Small intestine (tissue), 7 donors: Measurements from ENCODE around the gene KCNJ10. TPM values are rescaled to one million over a fixed set of nuclear protein-coding genes. Genes with fewer than 3 reads are reported as not detected.

Experiments used
- DNase-seq, 2 donors: peaks; one replicate each; pipeline versions ENCODE4 v3.0.0 to v3.0.0-alpha.2; 2013
- FAIRE-seq: peaks from 2 replicates; lab custom pipeline; 2012; peaks lifted over from hg19 to GRCh38; lab: Jason Lieb, UNC
- H3K27ac ChIP-seq, 3 donors: one replicate each; pipeline ENCODE4 v1.5.1; 2013; ENCODE audit warnings: low read length in 2 of 3, mild to moderate bottlenecking in 2 of 3, control low read depth in 1 of 3, inconsistent platforms in 1 of 3, low read depth in 1 of 3, moderate library complexity in 1 of 3
- H3K27me3 ChIP-seq, 3 donors: one replicate each; pipeline ENCODE4 v1.6.1; 2013; ENCODE audit warnings: low read length in 3 of 3, inconsistent platforms in 1 of 3; ENCODE audit not compliant: control insufficient read depth in 3 of 3, insufficient read depth in 3 of 3
- H3K36me3 ChIP-seq, 3 donors: one replicate each; pipeline ENCODE4 v1.6.1; 2013; ENCODE audit warnings: low read length in 3 of 3, inconsistent platforms in 1 of 3, low read depth in 1 of 3, mild to moderate bottlenecking in 1 of 3, moderate library complexity in 1 of 3; ENCODE audit not compliant: control insufficient read depth in 3 of 3, insufficient read depth in 2 of 3
- H3K4me1 ChIP-seq, 3 donors: one replicate each; pipeline ENCODE4 v1.6.1; 2013; ENCODE audit warnings: low read length in 2 of 3, inconsistent platforms in 1 of 3, low read depth in 1 of 3, mild to moderate bottlenecking in 1 of 3, moderate library complexity in 1 of 3; ENCODE audit not compliant: control insufficient read depth in 3 of 3, insufficient read depth in 2 of 3
- H3K4me3 ChIP-seq, 3 donors: one replicate each; pipeline ENCODE4 v1.5.1; 2013; ENCODE audit warnings: low read length in 3 of 3, control low read depth in 1 of 3, inconsistent platforms in 1 of 3, low read depth in 1 of 3, mild to moderate bottlenecking in 1 of 3, moderate library complexity in 1 of 3
- H3K9me3 ChIP-seq, 2 donors: one replicate each; pipeline ENCODE4 v1.6.1; 2013; ENCODE audit warnings: low read depth in 1 of 2, low read length in 1 of 2; ENCODE audit not compliant: control insufficient read depth in 2 of 2, insufficient read depth in 1 of 2
- WGBS, 3 donors: extraction: QIAGEN DNeasy Blood & Tissue Kit; methylation state at CpG; one replicate each; pipeline ENCODE4 v1.1.7; 2013; 5-methylcytosine and 5-hydroxymethylcytosine counted together
- polyA plus RNA-seq, 4 donors: library from polyadenylated mRNA; stranded (reverse) in 3 of 4; unstranded in 1 of 4; fragments of 200-250 nt in 3 of 4; fragments of 120-200 nt in 1 of 4; gene quantifications; one replicate each; pipeline versions ENCODE4 v1.2.1 to v1.2.3, GENCODE V29; 2013
- donor health status: healthy with polysubstance abuse.
- donor health status: control.
- donor health status: control.
- donor health status: Bipolar disorder and iron deficiency.
- donor health status: healthy.

KCNJ10 gene
- polyA plus RNA-seq, 4 donors, result 0.25 to 0.47 TPM; not detected in 2

DNA sequence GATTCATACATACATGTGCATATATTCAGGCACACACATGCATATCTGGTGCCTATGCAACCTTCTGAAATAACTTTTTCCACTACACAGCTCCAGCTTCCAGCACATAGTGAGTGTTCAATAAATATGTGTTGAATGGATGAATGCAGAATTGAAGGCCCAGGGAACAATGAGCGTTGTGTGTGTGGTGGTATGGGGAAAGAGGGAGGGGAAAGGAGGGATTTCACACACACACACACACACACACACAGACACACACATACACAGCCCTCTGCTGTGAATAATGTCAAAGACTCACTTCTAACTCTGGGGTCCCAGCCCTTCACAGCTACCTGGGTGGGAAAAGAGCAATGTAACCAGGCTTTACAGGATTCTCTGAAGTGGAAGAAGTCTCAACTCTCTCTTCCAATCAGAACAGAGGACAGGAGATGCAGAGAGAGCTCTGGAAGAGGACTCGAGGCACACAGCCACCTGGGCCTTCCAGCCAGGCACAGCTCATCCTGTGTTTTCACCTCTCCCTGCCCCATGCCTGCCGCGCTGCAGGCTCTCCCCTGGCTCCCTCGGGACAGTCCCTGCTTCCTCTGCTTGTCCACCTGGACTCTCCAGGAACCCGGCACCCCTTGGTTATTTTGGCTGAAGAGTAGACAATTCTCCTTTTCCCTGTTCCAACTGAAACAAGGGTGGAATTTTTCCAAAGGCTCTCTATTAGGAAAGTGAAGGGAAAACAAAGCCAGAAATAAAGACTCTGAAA is 33.9 kb upstream of the KCNJ10 start:
- no peaks in the 10 kb centered on the region for H3K9me3 ChIP-seq
- peaks cover 0 to 28% (median 0%) of the 10 kb centered on the region in 3 donors for H3K4me1 ChIP-seq
- DNase-seq (no peak), FAIRE-seq (no peak)
- WGBS, 3 donors, result 68 to 78% (median 71%) methylated on average over 6 of the region's 6 CpGs
- H3K27me3 ChIP-seq, result peaks cover 0 to 2% (median 0%) of the 10 kb centered on the region in 3 donors
- H3K27ac ChIP-seq, result no peak overlapping the region
- no peaks in the 10 kb centered on the region for H3K36me3 ChIP-seq
- no peak overlapping the region for H3K4me3 ChIP-seq

DNA sequence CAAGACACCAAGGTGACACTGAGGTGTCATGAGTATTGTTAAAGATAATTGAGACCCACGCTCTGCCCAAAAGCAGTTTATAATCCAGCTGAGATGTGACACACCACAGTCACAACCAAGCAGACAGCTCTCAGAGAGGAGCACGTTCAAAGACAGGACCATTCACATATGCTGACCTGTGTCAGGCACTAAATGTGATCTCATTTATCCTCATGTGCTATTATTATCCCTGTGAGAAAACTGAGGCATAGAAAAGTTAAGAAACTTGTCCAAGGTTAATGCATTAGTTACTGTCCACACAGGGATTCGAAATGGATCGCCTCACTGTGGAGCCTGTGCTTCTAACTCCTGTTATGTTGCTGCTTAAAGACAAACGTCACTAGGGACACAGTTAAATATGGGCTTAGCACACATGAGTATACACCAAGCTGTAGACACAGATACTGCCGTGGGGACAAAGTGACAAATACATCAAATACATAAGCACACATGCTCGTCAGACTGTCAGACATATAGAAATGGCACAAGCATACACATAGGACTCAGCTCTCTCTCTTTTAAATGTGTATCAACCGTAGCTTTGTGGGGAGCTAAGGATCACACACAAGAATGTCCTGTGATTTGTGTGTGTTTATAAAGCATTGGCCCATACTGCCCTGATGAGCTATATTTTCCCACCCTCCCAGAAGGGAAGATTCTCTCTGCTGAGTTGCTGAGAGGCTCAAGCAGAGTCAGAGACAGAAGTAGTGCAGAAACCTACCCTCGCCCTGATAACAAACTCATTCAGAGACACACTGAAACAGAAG is 32.0 kb upstream of the KCNJ10 start:
- WGBS, 3 donors, result 72 to 82% (median 82%) methylated on average over 9 of the region's 9 CpGs
- FAIRE-seq, result no peak
- peaks cover 0 to 2% (median 0%) of the 10 kb centered on the region in 3 donors for H3K27me3 ChIP-seq

DNA sequence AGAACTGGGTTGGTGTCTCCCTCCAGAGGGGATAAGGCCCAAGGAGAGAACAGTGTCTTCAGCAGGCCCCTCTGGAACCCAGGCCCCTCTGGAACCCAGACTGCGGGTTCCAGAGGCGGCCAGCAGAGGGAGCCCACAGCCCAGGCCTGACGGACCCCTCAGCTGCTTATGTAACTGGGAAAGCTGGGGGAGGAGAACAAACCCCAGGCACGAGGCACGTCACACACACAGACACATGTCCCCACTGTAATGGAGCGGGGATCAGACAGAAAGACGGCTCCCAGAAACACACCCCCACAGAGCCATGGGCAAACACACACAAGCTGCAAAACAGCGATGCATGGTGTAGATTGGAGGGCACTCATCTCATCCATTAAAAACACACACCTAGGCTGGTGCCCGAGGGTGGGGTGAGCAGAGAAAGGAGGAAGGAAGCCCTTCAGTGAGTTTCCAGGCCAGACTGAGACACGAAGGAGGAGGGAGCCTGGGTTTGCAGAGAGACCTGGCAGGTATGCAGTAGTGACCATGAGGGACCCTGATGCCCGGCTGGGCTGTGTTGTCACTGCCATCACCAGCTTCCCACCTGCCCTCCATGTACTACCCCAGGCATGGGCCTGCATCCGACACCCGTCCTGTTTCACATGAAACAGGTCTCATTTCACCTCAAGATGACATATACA is 31.2 kb upstream of the KCNJ10 start:
- Histone ChIP-seq H3K36me3 (peaks cover 0 to 5% (median 0%) of the 10 kb centered on the region in 3 donors), H3K4me3 (no peak overlapping the region), H3K27ac (peak overlapping the region in 2 of 3 donors; percentile 49 to 53), H3K9me3 (no peaks in the 10 kb centered on the region), H3K4me1 (peaks cover 7 to 44% (median 7%) of the 10 kb centered on the region in 3 donors), H3K27me3 (peaks cover 0 to 2% (median 0%) of the 10 kb centered on the region in 3 donors)
- 22 to 27% (median 24%) methylated on average over 13 of the region's 13 CpGs for WGBS, 3 donors
- DNase-seq (peak; percentile 62 to 84), FAIRE-seq (no peak)

More for the DNA sequence above, 32.0 kb upstream of the KCNJ10 start:
- Histone ChIP-seq H3K4me1 (peaks cover 2 to 37% (median 4%) of the 10 kb centered on the region in 3 donors), H3K9me3 (no peaks in the 10 kb centered on the region), H3K4me3 (no peak overlapping the region), H3K27ac (peak overlapping the region in 2 of 3 donors; percentile 49 to 53), H3K36me3 (no peaks in the 10 kb centered on the region)
- no peak for DNase-seq

DNA sequence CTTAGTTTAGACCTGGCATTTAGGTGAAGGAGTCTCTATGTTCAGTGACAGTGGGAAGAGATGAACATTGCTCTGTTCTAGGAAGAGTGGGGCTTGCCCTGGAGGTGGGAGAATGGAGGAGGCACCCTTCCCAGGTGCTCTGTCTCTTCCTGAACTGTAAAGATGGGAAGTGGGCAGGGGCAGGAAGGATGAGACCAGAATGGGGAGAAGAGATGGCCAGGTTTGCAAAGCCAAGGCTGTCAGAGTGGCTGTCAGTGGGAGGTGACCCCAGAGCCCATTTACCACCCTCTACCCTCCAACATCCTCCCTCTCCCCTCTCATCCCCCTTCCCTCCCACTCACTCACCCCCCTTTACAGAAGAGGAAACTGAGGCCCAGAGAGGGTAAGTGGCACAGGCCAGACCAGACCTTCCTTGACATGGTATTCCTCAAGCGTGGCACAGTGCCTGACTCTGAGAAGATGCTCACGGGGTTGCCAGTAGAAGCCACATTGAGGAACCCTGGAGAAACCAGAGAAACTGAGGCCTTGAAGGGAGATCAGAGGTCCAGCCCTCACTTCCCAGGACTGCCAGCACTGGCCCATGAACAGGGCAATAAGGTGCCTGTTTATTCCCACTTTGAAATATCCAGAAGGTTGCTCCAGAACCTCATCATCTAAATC is 29.9 kb upstream of the KCNJ10 start:
- H3K4me1 ChIP-seq, result peaks cover 7 to 57% (median 14%) of the 10 kb centered on the region in 3 donors
- DNase-seq, result no peak
- WGBS, 3 donors, result 97% methylated on average over 2 of the region's 2 CpGs
- no peaks in the 10 kb centered on the region for H3K9me3 ChIP-seq
- H3K27me3 ChIP-seq, result peaks cover 0 to 2% (median 0%) of the 10 kb centered on the region in 3 donors
- H3K4me3 ChIP-seq, result no peak overlapping the region
- FAIRE-seq, result no peak
- H3K27ac ChIP-seq, result peak overlapping the region in 2 of 3 donors; percentile 71 to 87
- peaks cover 0 to 11% (median 0%) of the 10 kb centered on the region in 3 donors for H3K36me3 ChIP-seq

DNA sequence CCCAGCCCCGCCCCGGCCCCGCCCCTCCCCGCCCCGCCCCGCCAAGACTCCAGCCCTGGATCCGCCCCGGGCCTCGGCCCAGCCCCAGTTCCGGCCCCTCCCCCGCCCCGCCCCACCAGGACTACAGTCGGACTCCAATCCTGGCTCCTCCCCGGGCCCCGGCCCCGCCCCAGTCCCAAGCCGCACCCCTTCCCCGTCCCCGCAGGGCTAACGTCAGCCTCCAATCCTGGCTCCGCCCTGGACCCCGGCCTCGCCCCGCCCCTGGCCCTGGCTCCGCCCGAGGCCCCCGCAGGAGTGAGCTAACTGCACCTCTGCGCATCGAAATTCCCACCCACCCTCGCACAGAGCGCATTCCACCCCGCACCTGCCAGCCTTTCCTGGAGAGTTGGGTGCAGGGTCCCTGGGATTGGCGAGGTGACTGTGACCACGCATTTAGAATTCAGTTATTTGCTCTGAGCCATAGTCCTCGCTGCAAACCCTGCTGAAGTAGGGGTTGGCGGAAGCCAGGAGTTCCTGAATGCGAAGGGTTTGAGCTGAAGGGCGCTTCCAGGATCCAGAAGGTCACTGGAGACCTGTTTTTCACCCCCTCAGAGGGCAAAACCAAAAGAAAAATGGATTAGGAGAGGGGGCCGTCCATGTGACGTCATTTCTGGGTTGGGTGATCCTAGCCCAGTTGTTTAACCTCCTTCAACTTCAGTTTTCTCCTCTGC is 29.0 kb upstream of the KCNJ10 start:
- Histone ChIP-seq H3K4me3 (peak overlapping the region in 2 of 3 donors; percentile 39 to 49), H3K36me3 (peaks cover 0 to 16% (median 0%) of the 10 kb centered on the region in 3 donors), H3K27ac (peak overlapping the region; percentile 84 to 89 (median 87)), H3K27me3 (peaks cover 0 to 2% (median 0%) of the 10 kb centered on the region in 3 donors), H3K4me1 (peaks cover 7 to 58% (median 19%) of the 10 kb centered on the region in 3 donors), H3K9me3 (no peaks in the 10 kb centered on the region)
- 1 to 3% (median 2%) methylated on average over 24 to 40 of the region's 40 CpGs for WGBS, 3 donors
- DNase-seq (peak; percentile 96 to 98), FAIRE-seq (no peak)

DNA sequence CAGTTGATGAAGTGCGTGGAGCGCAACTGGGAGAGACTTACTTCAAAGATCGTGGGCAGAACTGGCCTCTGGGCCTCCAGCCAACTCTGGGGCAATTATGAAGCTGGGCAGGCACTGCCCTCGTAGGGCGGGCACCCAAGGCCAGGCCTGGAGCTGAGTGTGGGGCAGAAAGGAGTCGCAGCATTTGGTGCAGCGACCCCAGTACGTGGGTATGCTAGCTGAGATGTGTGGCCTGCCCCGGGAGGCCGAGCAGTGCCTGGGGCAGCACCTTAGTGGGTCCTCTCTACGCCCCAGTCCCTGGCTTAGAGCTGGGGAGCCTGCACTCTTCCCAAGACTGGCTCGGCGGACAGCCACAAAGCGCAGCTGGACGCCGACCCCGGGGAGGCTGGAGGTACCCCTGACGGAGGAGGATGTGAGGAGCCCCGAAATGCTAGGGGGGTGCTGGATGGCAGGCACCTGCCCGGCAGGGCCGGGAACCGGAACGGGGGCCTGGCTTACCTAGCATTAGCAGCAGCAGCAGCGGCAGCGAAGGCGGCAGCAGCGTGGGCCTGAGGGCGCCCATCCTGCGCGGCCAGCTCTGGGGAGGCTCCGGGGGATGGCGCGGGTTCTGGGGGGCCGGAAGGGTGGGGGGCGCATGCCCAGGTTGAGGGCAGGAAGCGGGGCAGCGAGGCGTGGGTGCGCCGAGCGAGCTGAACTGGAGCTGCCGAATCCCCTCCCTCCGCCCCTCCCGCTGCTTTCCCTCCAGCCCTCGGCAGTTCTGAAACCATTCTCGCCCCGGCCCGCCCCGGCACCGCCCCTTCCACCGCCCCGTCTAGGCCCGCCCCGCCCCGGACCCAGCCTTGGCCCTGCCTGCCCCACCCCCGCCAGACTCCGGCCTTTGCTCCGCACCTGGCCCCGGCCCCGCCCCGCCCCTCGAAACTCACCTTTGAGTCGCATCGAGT is 28.2 kb upstream of the KCNJ10 start, which contains the start of gene IGSF8:
Gene IGSF8 (minus strand): TSS at position 709 of the 941 bp plus-strand sequence. CDS start 147 bp downstream, at position 562.
- Histone ChIP-seq H3K4me3 (peak within 1 kb of the TSS; percentile 59 to 82 (median 70)), H3K4me1 (peaks cover 13 to 64% (median 26%) of the 10 kb centered on the region in 3 donors)
- WGBS, 3 donors, result 1 to 3% (median 3%) methylated on average over 31 to 64 of the region's 64 CpGs

More for the DNA sequence above, 28.2 kb upstream of the KCNJ10 start, which contains the start of gene IGSF8:
- peaks cover 0 to 2% (median 0%) of the 10 kb centered on the region in 3 donors for H3K27me3 ChIP-seq
- no peaks in the 10 kb centered on the region for H3K9me3 ChIP-seq
- peak within 1 kb of the TSS; percentile 89 to 91 (median 90) for H3K27ac ChIP-seq
- FAIRE-seq (no peak), DNase-seq (peak; percentile 88 to 93)
- peaks cover 0 to 24% (median 2%) of the 10 kb centered on the region in 3 donors for H3K36me3 ChIP-seq
